H1 (cell line): ENCODE results near the gene AK8. TPM values are rescaled to one million over a fixed set of nuclear protein-coding genes. Genes with fewer than 3 reads are reported as not detected.

Experiments used
- ASH2L ChIP-seq: fragments of 200-600, 300-600 bp; sonication (generic); IDR thresholded peaks from one replicate; pipeline ENCODE4 v1.7.1; 2017; ENCODE audit warnings: low read length
- BRCA1 ChIP-seq: IDR thresholded peaks from 2 replicates; pipeline ENCODE4 v1.6.1; 2012; ENCODE audit warnings: low read depth, low read length, improper control_type of control experiment
- CREB1 ChIP-seq: IDR thresholded peaks from 2 replicates; pipeline ENCODE4 v1.6.1; 2012; ENCODE audit warnings: inconsistent platforms
- EZH2 ChIP-seq: fragments of 200-600 bp; sonication (generic); IDR thresholded peaks from 2 replicates; pipeline ENCODE4 v1.7.1; 2012; ENCODE audit warnings: low read depth, mild to moderate bottlenecking, moderate library complexity, low read length, inconsistent platforms; ENCODE audit not compliant: severe bottlenecking
- HDAC2 ChIP-seq, 2 experiments: fragments of 300-600 bp in 1 of 2; sonication (generic) in 1 of 2; IDR thresholded peaks; 2 replicates each; pipeline ENCODE4 v1.6.1; 2011 to 2012; ENCODE audit warnings: low read depth in 2 of 2, low read length in 2 of 2, mild to moderate bottlenecking in 2 of 2, moderate library complexity in 2 of 2, borderline replicate concordance in 1 of 2, inconsistent platforms in 1 of 2
- KDM5A ChIP-seq: fragments of 200-600 bp; IDR thresholded peaks from 2 replicates; pipeline ENCODE4 v1.7.1; 2012; ENCODE audit warnings: mild to moderate bottlenecking, low read length, inconsistent platforms, mixed read lengths
- MAX ChIP-seq: IDR thresholded peaks from 2 replicates; pipeline ENCODE4 v1.6.1; 2012; ENCODE audit warnings: inconsistent platforms
- NANOG ChIP-seq: IDR thresholded peaks from 2 replicates; pipeline ENCODE4 v1.6.1; 2011; ENCODE audit warnings: low read length, low read depth, mild to moderate bottlenecking, inconsistent platforms; ENCODE audit not compliant: insufficient read depth, poor library complexity, severe bottlenecking
- SP1 ChIP-seq: IDR thresholded peaks from 2 replicates; pipeline ENCODE4 v1.6.1; 2011; ENCODE audit warnings: low read depth, low read length
- TEAD4 ChIP-seq: IDR thresholded peaks from 2 replicates; pipeline ENCODE4 v1.6.1; 2012; ENCODE audit warnings: low read depth, low read length, inconsistent platforms, mixed read lengths
- polyA plus RNA-seq, 7 experiments: library from polyadenylated mRNA; depleted of rRNA in 3 of 7; stranded (reverse) in 5 of 7; unstranded in 2 of 7; fragments of >200 nt in 5 of 7; fragments of 200-250 nt in 2 of 7; gene quantifications; 1 replicate in 5 of 7; 2 replicates in 1 of 7; 4 replicates in 1 of 7; pipeline versions ENCODE4 v1.2.1 to v1.2.3, GENCODE V29; 2011 to 2013; ENCODE audit warnings: missing spikeins in 2 of 7, mixed read lengths in 2 of 7
- total RNA-seq: library from RNA; stranded (reverse); fragmentation: NEBNext Ultra II Directional; extraction: Animal tissue kit (Norgen Biotek cat#: 25700); gene quantifications from 2 replicates; pipeline ENCODE4 v1.2.1, GENCODE V29; 2021

Gene AK8
- total and polyA plus RNA-seq, 2 of the 8 experiments (the other 6 are each of a cell fraction or from before 2014, with no cell fraction given): 0.35 to 0.48 TPM

- TF ChIP-seq EZH2: no peak
- no peak for TF ChIP-seq TEAD4
- TF ChIP-seq ASH2L: no peak
- TF ChIP-seq BRCA1: no peak
- TF ChIP-seq KDM5A: no peak
- no peak for TF ChIP-seq HDAC2 (IDR thresholded peaks at IDR 0.05; ENCODE audit: borderline replicate concordance in 1 of 2, low read depth in 2 of 2, low read length in 2 of 2)
- TF ChIP-seq CREB1: no peak
- no peak for TF ChIP-seq SP1
- no peak for TF ChIP-seq NANOG
- no peak for TF ChIP-seq MAX
- TF ChIP-seq, all 59 proteins: peak for 0
These were observed 52.7 kb downstream of the AK8 start (continued) for GRCh38 chr9:132825430-132825829.
